ENCODE measurements around the gene LSM4. TPM values are rescaled to one million over a fixed set of nuclear protein-coding genes. Genes with fewer than 3 reads are reported as not detected.

Gene LSM4
- total RNA-seq, 2 experiments from 2014 or later: 356 to 361 TPM

DNA sequence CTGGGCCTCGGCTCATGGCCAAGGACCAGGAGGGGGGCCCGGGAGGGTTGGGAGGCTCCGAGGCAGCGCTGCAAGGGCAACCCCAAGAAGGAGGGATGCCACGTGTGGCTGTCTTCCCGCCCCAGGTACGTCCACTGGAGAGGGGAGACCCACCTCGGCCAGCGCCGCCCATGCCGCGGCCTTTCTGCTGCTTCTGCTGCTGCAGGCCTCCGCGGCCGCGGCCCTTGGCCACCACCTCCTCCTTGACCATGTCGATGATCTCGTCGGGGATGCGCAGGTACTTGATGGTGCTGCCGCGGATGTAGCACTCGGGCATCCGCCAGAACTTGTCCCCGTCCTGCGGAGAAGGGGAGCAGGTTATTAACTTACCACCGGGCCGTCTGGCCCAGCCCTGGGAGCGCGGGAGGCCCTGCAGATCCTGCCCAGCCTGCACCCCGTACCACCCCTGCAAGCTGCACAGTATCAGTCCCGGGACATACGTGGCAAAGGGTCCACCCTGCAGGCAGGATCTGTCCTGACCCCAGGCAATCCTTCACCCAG lies 13.3 kb downstream of the LSM4 start:
- POLR2A ChIA-PET: interaction anchor here (1.1 to 2.0 kb wide), 3 partner anchors 10 to 31 kb away, joined by 3 to 8 read pairs (median 5); partner anchors contain the start of gene JUND
- CTCF ChIA-PET: interaction anchor here (1.6 to 4.2 kb wide), 3 partner anchors 12 to 31 kb away, joined by 4 to 30 read pairs (median 6); partner anchors contain the start of gene JUND
- H3K4me1 Mint-ChIP-seq (ENCODE audit: low read depth): peaks cover 30% of the 10 kb centered on the region
- peaks cover 48% of the 10 kb centered on the region for H3K36me3 Mint-ChIP-seq
- H3K27me3 Mint-ChIP-seq: no peaks in the 10 kb centered on the region
- H3K27ac Mint-ChIP-seq: no peak overlapping the region
- no peaks in the 10 kb centered on the region for H3K9me3 Mint-ChIP-seq
- no peak overlapping the region for H3K4me3 Mint-ChIP-seq
- intact Hi-C loops (cut with micrococcal nuclease): no loop called here
- no peak for DNase-seq

DNA sequence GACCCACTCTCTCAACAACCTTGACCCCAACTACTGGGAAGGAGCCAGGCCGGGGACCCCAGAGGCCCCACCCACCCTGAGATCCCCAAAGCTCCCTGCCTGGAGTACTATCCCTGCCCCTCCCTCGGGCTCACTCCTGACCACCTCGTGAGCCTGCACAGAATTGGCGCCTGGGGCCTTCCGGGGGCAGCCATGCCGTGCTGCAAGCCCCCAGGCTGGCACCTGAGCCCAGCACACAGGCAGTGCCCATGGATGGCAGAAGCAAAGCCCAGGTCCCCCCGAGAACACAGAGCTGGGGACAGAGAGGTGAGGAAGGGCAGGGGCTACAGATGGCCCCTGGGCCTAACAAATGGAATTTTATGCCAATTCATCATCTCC lies 13.9 kb downstream of the LSM4 start:
- CTCF ChIA-PET: interaction anchor here (1.2 to 1.6 kb wide), 2 partner anchors 29 to 30 kb away, joined by 4 to 5 read pairs; no protein-coding TSS in a partner anchor
- H3K27me3 Mint-ChIP-seq: no peaks in the 10 kb centered on the region
- no peak for DNase-seq
- no peaks in the 10 kb centered on the region for H3K9me3 Mint-ChIP-seq
- H3K36me3 Mint-ChIP-seq: peaks cover 46% of the 10 kb centered on the region
- H3K4me1 Mint-ChIP-seq (ENCODE audit: low read depth): peaks cover 28% of the 10 kb centered on the region
- intact Hi-C loops (cut with micrococcal nuclease): no loop called here
- peak overlapping the region; percentile 51 for H3K27ac Mint-ChIP-seq
- no peak overlapping the region for H3K4me3 Mint-ChIP-seq
- POLR2A ChIA-PET: interaction anchor here (1.0 to 2.7 kb wide), 2 partner anchors 9 to 29 kb away, joined by 3 to 25 read pairs; partner anchors contain the start of gene JUND

DNA sequence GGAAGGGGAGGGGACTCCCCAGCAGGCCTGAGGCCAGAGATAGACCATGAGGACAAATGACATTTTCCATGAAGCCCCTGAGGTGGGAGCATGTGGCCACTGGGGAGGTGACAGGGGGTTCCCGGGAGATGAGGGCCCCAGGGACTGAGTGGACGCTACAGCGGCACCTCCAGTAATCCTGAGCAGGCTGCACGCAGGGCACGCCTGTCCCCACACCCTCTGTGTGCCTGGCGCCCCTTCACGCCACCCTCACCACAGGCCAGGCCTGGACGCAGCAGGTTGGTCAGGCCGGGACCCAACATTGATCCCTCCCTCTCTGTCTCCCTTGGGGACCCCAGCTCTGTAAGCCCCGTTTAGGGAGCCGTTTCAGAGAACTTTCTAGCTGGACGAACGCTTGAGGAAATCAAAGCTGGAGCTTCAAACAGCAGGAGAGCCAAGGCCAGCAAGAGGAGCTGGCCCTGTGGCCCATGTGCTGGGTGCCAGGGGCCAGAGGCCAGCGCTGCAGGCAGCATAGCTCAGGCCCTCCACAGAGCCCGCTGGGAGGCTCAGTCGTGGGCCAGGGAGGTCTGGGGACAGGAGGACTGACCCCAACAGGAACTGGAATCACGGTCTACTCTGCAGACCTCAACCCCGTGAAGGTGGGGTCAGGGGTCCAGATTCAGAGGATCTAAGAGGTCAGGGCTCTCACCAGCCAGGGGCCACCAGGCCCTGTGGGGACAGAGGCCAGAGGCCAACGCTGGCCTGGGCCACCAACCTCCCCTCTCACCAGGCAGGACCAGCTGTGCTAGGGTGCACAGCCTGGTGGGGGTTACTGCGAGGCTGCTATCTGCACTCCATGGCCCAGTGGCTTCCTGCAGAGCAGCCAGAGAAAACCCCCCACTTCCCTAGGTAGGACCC lies 14.6 kb downstream of the LSM4 start:
- Mint-ChIP-seq H3K36me3 (peaks cover 43% of the 10 kb centered on the region), H3K27ac (peak overlapping the region; percentile 99), H3K27me3 (no peaks in the 10 kb centered on the region), H3K4me3 (no peak overlapping the region), H3K4me1 (ENCODE audit: low read depth) (peaks cover 32% of the 10 kb centered on the region), H3K9me3 (no peaks in the 10 kb centered on the region)
- CTCF ChIA-PET: interaction anchor here (1.0 to 2.2 kb wide), 4 partner anchors 9 to 30 kb away, joined by 3 to 8 read pairs (median 4); partner anchors contain the start of gene LSM4
- intact Hi-C loops (cut with micrococcal nuclease): no loop called here
- POLR2A ChIA-PET: interaction anchor here (1.0 to 2.7 kb wide), 2 partner anchors 10 to 28 kb away, joined by 3 to 25 read pairs; partner anchors contain the start of gene JUND
- DNase-seq: no peak

DNA sequence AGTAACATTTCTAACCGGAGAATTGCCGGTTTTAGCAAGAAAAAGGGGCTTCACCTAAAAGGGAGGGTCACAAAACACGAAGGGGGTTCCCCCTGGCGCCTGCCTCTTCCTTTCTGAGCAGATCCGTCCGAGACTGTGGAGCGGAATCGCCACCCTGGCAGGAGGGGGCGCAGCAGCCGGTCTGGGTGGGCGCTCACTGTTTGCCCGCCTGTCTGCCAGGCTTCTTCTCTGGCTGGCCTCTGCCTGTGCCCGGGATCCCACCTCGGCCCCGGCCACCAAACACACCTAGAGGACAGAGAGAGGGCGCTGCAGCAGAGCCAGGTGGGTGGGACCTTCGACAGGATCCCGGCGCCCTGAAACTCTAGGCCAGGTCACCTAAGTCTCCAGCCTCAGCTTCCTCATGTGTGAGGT lies 15.6 kb downstream of the LSM4 start:
- ChIA-PET CTCF (interaction anchor here (0.8 to 2.2 kb wide), 3 partner anchors 14 to 29 kb away, joined by 5 to 26 read pairs (median 8); partner anchors contain the start of gene LSM4), POLR2A (interaction anchor here (1.3 to 2.7 kb wide), 3 partner anchors 14 to 27 kb away, joined by 4 to 25 read pairs (median 6); partner anchors contain the start of gene JUND)
- Mint-ChIP-seq H3K9me3 (no peaks in the 10 kb centered on the region), H3K36me3 (peaks cover 38% of the 10 kb centered on the region), H3K27me3 (no peaks in the 10 kb centered on the region), H3K27ac (peak overlapping the region; percentile 99), H3K4me1 (ENCODE audit: low read depth) (peaks cover 33% of the 10 kb centered on the region), H3K4me3 (peak overlapping the region; percentile 96)
- intact Hi-C loops (cut with micrococcal nuclease): no loop called here
- DNase-seq: peak; percentile 68

DNA sequence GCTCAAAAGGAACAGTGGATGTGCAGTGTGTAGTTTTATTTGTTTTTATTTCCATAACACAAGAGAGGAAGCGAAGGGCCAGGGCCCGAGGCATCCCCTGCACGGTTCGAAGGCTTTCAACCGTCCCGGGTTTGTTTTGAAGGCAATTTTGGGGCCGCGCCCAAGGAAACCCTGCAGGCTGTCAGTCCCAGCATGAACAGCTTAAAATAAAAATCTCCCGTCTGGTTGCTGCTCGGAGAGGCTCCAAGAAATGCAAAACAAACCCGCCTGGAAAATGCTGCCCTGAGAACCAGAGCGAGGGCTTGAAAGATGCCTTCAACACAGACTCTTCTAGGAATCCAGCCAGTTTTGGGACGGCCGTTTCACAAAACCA lies 16.0 kb downstream of the LSM4 start:
- Mint-ChIP-seq H3K4me1 (ENCODE audit: low read depth) (peaks cover 36% of the 10 kb centered on the region), H3K4me3 (peak overlapping the region; percentile 96), H3K36me3 (peaks cover 38% of the 10 kb centered on the region), H3K27ac (peak overlapping the region; percentile 99), H3K27me3 (no peaks in the 10 kb centered on the region), H3K9me3 (no peaks in the 10 kb centered on the region)
- POLR2A ChIA-PET: interaction anchor here (1.3 to 2.7 kb wide), 3 partner anchors 14 to 27 kb away, joined by 4 to 25 read pairs (median 6); partner anchors contain the start of gene JUND
- intact Hi-C loops (cut with micrococcal nuclease): no loop called here
- CTCF ChIA-PET: interaction anchor here (0.6 to 2.2 kb wide), 4 partner anchors 15 to 28 kb away, joined by 4 to 26 read pairs (median 6); partner anchors contain the start of gene LSM4
- no peak for DNase-seq

DNA sequence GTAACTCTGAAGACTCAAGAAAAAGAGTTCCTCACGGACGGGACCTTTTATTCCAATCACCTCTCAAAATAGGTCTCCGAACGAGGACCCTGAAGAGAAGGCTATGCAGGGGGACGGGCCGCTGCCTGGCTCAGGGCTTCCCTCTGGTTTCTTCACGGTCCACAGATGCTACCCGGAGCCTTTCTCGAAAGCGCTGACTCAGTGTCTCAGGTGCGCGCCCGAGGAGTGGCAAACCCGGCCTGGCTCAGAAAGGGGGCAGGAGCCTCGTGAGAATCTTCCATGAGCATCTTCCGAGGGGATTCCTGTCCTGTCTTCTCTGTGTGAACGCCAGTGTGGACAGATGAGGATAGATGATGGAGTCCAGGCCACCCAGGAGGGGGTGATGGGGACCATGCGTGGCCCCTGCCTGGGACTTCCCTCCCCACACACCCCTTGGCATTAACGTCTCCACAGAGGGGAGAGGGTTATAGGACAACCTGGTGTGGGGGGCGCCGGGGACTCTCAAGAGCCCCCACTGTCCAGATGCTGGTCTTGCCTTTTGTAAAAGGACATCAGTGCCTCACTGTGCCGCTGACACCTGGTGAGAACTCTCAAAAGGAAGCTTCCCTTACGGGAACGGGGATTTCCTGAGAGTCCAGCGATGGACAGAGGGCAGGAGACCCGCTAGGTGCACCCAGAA lies 16.5 kb downstream of the LSM4 start:
- Mint-ChIP-seq H3K36me3 (peaks cover 38% of the 10 kb centered on the region), H3K4me1 (ENCODE audit: low read depth) (peaks cover 41% of the 10 kb centered on the region), H3K27me3 (no peaks in the 10 kb centered on the region), H3K27ac (peak overlapping the region; percentile 99), H3K4me3 (peak overlapping the region; percentile 96), H3K9me3 (no peaks in the 10 kb centered on the region)
- intact Hi-C loops (cut with micrococcal nuclease): no loop called here
- ChIA-PET CTCF (interaction anchor here (0.6 to 5.6 kb wide), 6 partner anchors 15 to 28 kb away, joined by 4 to 197 read pairs (median 17); partner anchors contain the start of genes JUND and LSM4), POLR2A (interaction anchor here (1.3 to 8.2 kb wide), 6 partner anchors 14 to 26 kb away, joined by 4 to 301 read pairs (median 30); partner anchors contain the start of genes JUND and LSM4)
- peak; percentile 57 for DNase-seq

DNA sequence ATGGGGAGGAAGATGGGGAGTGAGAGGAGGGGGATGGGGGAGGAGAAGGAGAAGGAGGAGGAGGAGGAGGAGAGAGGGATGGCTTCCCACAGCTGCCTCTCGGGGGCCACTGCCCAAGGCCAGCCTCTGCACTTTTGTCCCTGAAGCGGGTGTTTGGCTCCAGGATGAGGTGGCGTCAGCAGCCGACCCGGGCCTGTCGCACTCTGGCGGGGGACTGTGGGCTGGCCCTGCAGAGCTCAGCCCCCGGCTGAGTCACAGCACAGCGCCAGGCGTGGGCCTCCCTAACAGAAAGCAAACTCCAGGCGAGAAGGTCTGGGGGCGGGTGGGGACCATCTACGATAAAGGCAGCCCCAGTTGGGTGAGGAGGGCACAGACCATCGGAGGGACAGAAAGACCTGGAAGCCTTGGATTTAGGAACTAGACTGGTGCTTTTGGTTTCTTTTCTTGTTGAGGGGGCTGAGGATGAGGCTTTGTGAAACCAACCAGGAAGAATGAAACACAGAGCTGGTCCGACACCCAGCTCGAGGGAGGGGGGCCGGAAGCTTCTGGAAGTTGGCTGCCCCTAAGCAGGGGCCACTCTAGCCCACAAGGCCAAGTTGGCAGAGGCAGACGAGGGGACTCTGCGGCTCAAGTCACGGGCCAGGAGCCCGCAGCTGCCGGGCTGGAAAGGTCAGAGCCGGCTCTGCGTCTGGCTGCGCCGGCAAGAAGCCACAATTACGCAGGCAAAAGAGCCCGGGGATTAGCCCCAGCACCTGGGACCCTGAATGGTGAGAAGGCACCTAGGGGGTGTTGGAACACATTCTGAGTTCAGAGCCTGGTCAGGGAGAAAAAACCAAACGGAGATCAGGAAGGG lies 18.2 kb downstream of the LSM4 start:
- Mint-ChIP-seq H3K36me3 (peaks cover 32% of the 10 kb centered on the region), H3K4me3 (peak overlapping the region; percentile 96), H3K27ac (peak overlapping the region; percentile 99), H3K9me3 (no peaks in the 10 kb centered on the region), H3K4me1 (ENCODE audit: low read depth) (peaks cover 41% of the 10 kb centered on the region), H3K27me3 (no peaks in the 10 kb centered on the region)
- intact Hi-C loops (cut with micrococcal nuclease): loop anchor here (1.0 kb wide), 4 partner anchors 10 to 19 kb away; partner anchors contain the start of gene LSM4
- ChIA-PET CTCF (interaction anchor here (0.6 to 5.6 kb wide), 15 partner anchors 14 to 117 kb away, joined by 3 to 197 read pairs (median 4); partner anchors contain the start of genes IQCN, JUND and LSM4), POLR2A (interaction anchor here (0.9 to 8.2 kb wide), 9 partner anchors 10 to 111 kb away, joined by 3 to 301 read pairs (median 8); partner anchors contain the start of genes JUND and LSM4)
- DNase-seq: peak; percentile 92

DNA sequence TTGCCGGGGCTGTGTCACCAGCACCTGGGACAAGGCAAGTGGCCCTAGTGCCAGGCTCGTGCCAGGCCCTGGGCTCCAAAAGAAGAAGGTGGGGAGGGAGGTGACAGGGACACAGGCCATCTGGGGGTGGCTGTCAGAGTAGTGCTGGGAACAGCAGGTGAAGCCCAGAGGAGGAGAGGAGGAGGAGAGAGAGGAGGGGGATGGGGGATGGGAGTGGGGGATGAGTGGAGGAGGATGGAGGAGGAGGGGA lies 18.7 kb downstream of the LSM4 start:
- H3K4me1 Mint-ChIP-seq (ENCODE audit: low read depth): peaks cover 45% of the 10 kb centered on the region

DNA sequence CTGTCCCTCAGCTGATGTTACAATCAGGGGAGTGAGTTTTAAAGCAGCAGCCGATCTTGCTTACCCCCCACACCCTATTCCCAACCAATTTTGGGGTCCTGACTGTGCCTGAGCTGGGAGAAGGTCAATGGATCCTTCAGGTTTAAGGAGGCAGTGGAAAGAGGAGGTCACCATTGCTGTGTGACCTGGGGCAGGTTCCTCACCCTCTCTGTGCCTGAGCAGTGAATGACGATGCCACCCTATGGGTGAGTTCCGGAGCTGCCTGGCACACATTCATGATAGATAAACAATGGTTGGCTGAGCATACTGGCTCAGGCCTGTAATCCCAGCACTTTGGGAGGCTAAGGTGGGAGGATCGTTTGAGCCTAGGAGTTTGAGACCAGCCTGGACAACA lies 21.2 kb downstream of the LSM4 start:
- ChIA-PET POLR2A (interaction anchor here (5.3 to 8.2 kb wide), 2 partner anchors 11 to 21 kb away, joined by 97 to 301 read pairs; partner anchors contain the start of gene JUND), CTCF (interaction anchor here (0.7 to 5.6 kb wide), 5 partner anchors 11 to 47 kb away, joined by 3 to 197 read pairs (median 6); partner anchors contain the start of genes JUND and LSM4)
- intact Hi-C loops (cut with micrococcal nuclease): no loop called here
- H3K9me3 Mint-ChIP-seq: no peaks in the 10 kb centered on the region
- DNase-seq: no peak
- no peaks in the 10 kb centered on the region for H3K27me3 Mint-ChIP-seq
- H3K36me3 Mint-ChIP-seq: peaks cover 20% of the 10 kb centered on the region
- peak overlapping the region; percentile 48 for H3K4me3 Mint-ChIP-seq
- H3K27ac Mint-ChIP-seq: peak overlapping the region; percentile 70
- peaks cover 52% of the 10 kb centered on the region for H3K4me1 Mint-ChIP-seq (ENCODE audit: low read depth)

More for the DNA sequence above, 18.7 kb downstream of the LSM4 start:
- Mint-ChIP-seq H3K9me3 (no peaks in the 10 kb centered on the region), H3K27me3 (no peaks in the 10 kb centered on the region), H3K4me3 (peak overlapping the region; percentile 96), H3K27ac (peak overlapping the region; percentile 99), H3K36me3 (peaks cover 32% of the 10 kb centered on the region)
- DNase-seq: no peak
- intact Hi-C loops (cut with micrococcal nuclease): loop anchor here (1.0 kb wide), 4 partner anchors 10 to 19 kb away; partner anchors contain the start of gene LSM4
- ChIA-PET POLR2A (interaction anchor here (1.1 to 8.2 kb wide), 8 partner anchors 9 to 112 kb away, joined by 3 to 301 read pairs (median 20); partner anchors contain the start of genes JUND and LSM4), CTCF (interaction anchor here (1.0 to 5.6 kb wide), 9 partner anchors 13 to 118 kb away, joined by 3 to 197 read pairs (median 9); partner anchors contain the start of genes JUND and LSM4)

DNA sequence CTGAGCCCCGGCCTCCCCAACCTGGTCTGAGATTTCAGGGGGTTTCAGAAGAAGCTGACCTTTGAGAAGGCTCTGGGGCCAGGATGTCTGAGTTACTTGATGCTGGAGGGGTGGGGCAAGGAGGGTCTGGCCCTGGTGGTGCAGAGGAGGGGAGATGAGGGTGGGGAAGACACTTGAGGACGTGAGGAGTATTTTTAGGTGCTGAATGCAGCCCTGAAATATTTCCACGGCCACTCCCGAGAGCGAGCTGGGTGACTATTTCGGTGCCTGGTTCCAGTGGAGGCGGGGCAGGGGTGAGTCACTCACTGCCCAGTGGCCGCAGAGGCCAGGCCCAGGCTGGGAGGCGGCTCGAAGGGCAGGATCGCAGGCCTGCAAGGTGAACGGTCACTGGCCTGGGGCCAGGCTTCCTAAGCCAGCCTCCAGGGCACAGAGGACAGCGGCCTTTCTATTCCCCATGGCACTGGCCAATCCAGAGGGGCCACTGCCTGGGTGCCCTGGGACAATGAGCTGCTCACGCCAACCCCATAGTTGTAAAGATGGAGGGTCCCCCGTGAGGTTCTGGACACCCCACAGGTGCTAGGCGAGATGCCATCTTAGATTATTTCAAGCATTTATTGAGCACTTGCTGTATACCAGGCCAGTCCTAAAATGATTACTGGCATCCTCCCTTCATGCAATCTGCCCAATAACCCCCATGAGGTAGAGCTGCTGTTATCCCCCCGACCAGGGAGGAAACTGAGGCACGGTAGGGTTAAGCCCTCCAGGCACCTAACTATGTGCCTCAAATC lies 21.8 kb downstream of the LSM4 start:
- Mint-ChIP-seq H3K9me3 (no peaks in the 10 kb centered on the region), H3K4me1 (ENCODE audit: low read depth) (peaks cover 51% of the 10 kb centered on the region)

More for the DNA sequence above, 21.8 kb downstream of the LSM4 start:
- H3K27me3 Mint-ChIP-seq: no peaks in the 10 kb centered on the region
- peak overlapping the region; percentile 70 for H3K27ac Mint-ChIP-seq
- ChIA-PET CTCF (interaction anchor here (0.6 to 5.6 kb wide), 5 partner anchors 10 to 28 kb away, joined by 4 to 197 read pairs (median 17); partner anchors contain the start of genes JUND and LSM4), POLR2A (interaction anchor here (5.3 to 8.2 kb wide), 2 partner anchors 10 to 21 kb away, joined by 97 to 301 read pairs; partner anchors contain the start of gene JUND)
- no peak for DNase-seq
- no peak overlapping the region for H3K4me3 Mint-ChIP-seq
- peaks cover 19% of the 10 kb centered on the region for H3K36me3 Mint-ChIP-seq
- intact Hi-C loops (cut with micrococcal nuclease): no loop called here
